T-helper 1 cell treated with Interleukin-12 subunit alpha and Interleukin-12 subunit beta and Interleukin-4 antibody, amounts not matched to agents 30 μg/mL and 1 μg/mL, for 36 hours (primary cell): ENCODE measurements around the gene DLG1.

ENCODE experiments used
- H3K27ac Mint-ChIP-seq: one replicate; pipeline ENCODE4 v1.8.0; 2021; ENCODE audit warnings: mild to moderate bottlenecking, mixed read lengths
- H3K27me3 Mint-ChIP-seq: one replicate; pipeline ENCODE4 v1.8.0; 2021; ENCODE audit warnings: low read depth, mixed read lengths
- H3K36me3 Mint-ChIP-seq: one replicate; pipeline ENCODE4 v1.8.0; 2021; ENCODE audit warnings: low read depth, mixed read lengths
- H3K4me1 Mint-ChIP-seq: one replicate; pipeline ENCODE4 v1.8.0; 2021; ENCODE audit warnings: low read depth, mixed read lengths
- H3K4me3 Mint-ChIP-seq: one replicate; pipeline ENCODE4 v1.8.0; 2021; ENCODE audit warnings: mild to moderate bottlenecking, moderate library complexity, mixed read lengths
- H3K9me3 Mint-ChIP-seq: one replicate; pipeline ENCODE4 v1.8.0; 2021; ENCODE audit warnings: mixed read lengths

The DLG1 gene

DNA sequence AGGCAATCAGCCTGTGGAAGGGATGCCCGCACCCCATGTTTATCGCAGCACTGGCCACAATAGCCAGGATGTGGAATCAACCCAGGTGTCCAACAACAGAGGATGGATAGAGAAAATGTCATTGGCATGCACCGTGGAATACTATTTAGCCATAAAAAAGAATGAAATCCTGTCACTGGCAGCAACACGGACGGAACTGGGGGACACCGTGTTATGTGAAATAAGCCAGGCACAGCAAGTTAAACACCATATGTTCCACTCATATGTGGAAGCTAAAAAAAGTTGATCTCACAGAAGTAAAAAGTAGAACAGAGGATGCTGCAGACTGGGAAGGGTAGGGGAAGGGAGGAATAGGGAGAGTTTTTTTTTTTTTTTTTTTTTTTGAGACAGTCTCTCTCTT is 284.4 kb downstream of the DLG1 start:
- Mint-ChIP-seq H3K4me3 (no peak overlapping the region), H3K27me3 (no peaks in the 10 kb centered on the region), H3K36me3 (no peaks in the 10 kb centered on the region), H3K9me3 (no peaks in the 10 kb centered on the region), H3K4me1 (no peaks in the 10 kb centered on the region), H3K27ac (no peak overlapping the region)

DNA sequence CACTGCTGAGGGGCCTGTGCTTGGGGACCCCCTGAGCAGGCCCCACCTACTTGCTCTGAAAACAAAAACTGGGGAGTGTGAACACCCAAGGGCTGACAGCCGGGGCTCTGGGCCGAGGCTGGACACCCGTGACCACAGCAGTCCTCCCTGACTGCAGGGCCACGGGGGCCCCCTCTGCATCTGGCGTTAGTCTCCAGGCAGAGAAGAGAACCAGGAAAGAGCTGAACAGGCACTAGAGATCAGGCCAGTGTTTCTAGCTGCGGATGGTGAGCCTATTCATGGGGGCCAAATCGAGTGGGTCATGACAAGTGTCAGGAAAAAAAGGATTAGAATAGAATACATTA is 285.9 kb downstream of the DLG1 start:
- no peaks in the 10 kb centered on the region for H3K4me1 Mint-ChIP-seq
- no peaks in the 10 kb centered on the region for H3K36me3 Mint-ChIP-seq
- H3K27ac Mint-ChIP-seq = no peak overlapping the region
- H3K4me3 Mint-ChIP-seq = no peak overlapping the region
- H3K27me3 Mint-ChIP-seq = no peaks in the 10 kb centered on the region
- no peaks in the 10 kb centered on the region for H3K9me3 Mint-ChIP-seq

DNA sequence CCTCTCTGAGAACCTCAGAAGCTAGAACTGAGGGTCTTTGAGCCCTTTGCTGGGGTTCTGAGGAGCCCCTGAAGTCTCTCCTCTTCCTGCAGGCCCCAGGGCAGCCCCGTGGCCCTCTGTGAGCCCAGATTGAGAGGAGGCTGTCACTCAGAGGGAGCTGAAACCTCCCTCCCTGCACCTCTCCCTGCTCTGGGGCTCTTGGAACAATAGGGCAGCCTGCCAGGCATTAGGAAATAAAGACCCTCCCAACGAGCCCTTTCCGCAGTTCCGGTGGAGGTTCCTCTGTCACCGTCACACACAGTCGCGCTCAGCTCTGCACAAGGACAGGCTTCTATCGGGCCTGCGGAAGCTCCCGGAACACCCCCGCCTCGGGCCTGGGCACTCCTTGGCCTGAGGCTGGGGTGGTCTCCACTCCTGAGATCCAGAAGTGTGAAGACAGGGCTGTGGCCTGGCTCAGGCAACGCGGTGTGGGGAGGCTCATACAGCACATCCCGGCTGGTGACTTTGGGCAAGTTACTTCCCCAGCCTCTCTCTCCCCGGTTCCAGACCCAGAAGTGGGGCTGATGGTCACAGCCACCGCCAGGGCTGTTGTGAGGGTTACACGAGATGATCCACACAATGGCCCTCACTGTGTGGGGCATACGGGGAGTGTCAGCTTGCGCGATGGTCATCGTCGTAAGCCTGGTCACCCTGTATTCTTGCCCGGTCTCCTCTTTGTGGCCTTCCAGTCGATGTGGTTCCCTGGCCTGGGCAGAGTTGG is 286.5 kb downstream of the DLG1 start:
- H3K4me1 Mint-ChIP-seq = no peaks in the 10 kb centered on the region
- H3K9me3 Mint-ChIP-seq = no peaks in the 10 kb centered on the region
- H3K27ac Mint-ChIP-seq = no peak overlapping the region
- no peaks in the 10 kb centered on the region for H3K36me3 Mint-ChIP-seq
- no peaks in the 10 kb centered on the region for H3K27me3 Mint-ChIP-seq
- H3K4me3 Mint-ChIP-seq = no peak overlapping the region

DNA sequence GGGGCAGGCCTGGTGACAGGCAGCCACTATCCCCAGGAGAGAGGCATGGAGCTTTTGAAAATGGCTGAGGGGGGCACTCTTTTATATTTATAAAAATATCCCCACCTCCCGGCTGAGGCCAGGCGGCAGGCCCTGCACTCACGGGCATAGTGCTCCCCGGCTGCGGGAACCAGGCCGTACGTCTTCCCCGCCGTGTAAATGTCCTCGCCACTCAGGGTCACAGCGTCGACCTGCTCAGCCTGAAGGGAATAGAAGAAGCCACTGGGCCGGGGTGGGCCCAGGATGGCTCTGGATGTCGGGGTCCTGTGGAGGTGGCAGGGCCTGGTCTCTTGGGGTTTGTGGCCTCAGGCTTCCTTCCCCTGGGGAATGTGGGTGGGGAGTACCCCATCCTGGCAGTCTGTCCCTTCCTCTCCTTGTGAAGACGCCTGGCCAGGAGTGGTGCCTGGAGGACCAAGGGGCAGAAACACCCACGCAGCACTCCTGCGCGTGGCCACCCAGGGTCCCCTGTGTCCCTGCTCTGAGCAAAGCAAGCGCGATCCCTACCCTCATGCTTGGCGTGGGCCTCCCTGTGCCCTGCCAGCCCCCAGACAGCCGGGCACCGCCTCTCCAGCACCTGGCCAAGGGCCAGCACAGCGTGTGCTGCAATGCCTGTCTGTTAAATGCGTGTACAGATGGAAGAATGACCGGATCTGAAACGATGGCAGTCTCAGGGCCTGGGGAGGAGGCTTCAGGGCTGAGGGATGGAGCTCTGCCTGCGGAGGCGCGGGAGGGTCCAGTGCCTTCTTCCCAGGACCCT is 287.7 kb downstream of the DLG1 start:
- H3K27ac Mint-ChIP-seq = no peak overlapping the region
- no peaks in the 10 kb centered on the region for H3K9me3 Mint-ChIP-seq
- no peaks in the 10 kb centered on the region for H3K4me1 Mint-ChIP-seq
- H3K27me3 Mint-ChIP-seq = no peaks in the 10 kb centered on the region
- H3K36me3 Mint-ChIP-seq = no peaks in the 10 kb centered on the region
- no peak overlapping the region for H3K4me3 Mint-ChIP-seq

DNA sequence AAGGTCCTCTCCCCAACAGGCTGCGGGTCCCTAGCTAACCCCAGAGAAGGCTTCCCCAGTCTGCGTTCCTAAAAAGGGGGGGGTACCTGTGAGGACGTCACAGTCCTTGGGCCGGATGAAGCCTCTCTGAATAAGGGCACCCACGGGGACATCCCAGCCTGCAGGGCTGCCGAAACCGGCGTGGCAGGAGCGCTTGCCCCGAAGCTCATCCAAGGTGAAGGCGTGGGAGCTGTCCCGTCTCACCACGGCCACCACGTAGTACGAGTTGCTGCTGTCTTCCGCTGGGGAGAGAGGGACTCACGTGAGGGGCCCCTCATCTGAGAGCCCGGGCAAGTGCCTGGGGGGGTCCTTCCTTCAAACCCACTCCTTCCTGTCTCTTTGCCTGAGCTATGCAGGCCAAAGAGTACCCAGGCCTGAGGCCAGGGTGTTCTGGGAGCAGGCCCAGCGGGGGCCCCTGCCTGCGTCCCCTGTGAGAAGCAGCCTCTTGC is 288.8 kb downstream of the DLG1 start:
- Mint-ChIP-seq H3K27ac (no peak overlapping the region), H3K4me1 (peaks cover 3% of the 10 kb centered on the region), H3K4me3 (no peak overlapping the region), H3K27me3 (peaks cover under 1% of the 10 kb centered on the region), H3K9me3 (no peaks in the 10 kb centered on the region), H3K36me3 (peaks cover 2% of the 10 kb centered on the region)

DNA sequence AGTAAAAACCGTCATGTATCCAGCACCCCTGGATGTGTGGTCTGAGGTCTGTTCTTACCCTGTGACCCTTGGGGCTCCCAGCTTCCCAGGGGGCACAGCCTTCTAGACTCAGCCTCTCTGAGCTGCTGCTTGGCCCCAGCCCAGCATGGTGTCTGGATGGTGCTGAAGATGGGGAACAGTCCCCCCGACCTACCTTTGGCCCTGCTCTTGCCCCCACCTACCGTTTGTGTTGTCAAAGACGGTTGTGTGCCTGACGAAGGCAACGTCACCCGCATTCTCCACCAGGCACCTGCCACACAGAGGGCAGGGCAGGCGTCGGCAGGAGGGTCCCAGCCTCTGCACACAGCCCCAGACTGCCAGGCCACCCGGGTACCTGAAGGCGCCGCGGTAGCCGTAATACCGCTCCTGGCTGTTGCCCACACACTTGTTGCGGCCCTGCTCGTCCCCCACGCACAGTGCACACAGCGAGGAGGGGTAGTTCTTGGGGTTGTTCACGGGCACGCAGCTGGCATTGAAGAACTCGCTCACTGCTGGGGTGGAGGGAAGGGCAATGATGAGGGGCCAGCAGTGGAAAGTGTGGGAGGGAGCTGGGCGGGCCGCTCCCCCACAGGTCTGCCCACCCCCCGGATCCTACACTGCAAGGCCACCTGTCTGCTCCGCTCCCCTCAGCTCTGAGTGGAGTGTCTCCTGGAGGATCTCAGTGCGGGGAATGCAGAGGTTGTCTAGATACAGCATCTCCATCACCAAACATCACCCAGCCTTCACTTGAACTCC is 289.8 kb downstream of the DLG1 start:
- Mint-ChIP-seq H3K27me3 (peaks cover 4% of the 10 kb centered on the region), H3K9me3 (no peaks in the 10 kb centered on the region), H3K4me1 (peaks cover 11% of the 10 kb centered on the region), H3K4me3 (no peak overlapping the region), H3K36me3 (peaks cover 2% of the 10 kb centered on the region), H3K27ac (no peak overlapping the region)

DNA sequence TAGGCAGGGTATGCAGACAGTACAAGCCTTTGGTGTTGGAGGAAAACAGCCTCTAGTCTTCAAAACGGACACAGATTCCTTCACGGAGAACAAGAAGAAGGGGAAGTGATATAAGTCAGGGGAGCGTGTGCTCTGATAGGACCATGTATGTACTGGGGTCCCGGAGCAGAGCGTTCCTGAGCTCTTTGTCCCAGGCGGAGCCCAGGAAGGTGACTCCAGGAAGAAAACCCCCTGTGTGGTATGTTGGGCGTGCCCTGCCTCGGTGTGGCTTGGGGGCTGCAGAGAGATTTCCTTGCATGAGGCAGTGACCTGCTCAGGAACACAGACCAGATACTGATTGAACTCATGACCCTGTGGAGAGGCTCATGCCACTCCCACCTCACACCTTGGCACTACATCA is 290.5 kb downstream of the DLG1 start:
- H3K27ac Mint-ChIP-seq = no peak overlapping the region
- H3K4me1 Mint-ChIP-seq = peaks cover 11% of the 10 kb centered on the region
- H3K4me3 Mint-ChIP-seq = no peak overlapping the region
- no peaks in the 10 kb centered on the region for H3K9me3 Mint-ChIP-seq
- peaks cover 2% of the 10 kb centered on the region for H3K36me3 Mint-ChIP-seq
- H3K27me3 Mint-ChIP-seq = peaks cover 4% of the 10 kb centered on the region

DNA sequence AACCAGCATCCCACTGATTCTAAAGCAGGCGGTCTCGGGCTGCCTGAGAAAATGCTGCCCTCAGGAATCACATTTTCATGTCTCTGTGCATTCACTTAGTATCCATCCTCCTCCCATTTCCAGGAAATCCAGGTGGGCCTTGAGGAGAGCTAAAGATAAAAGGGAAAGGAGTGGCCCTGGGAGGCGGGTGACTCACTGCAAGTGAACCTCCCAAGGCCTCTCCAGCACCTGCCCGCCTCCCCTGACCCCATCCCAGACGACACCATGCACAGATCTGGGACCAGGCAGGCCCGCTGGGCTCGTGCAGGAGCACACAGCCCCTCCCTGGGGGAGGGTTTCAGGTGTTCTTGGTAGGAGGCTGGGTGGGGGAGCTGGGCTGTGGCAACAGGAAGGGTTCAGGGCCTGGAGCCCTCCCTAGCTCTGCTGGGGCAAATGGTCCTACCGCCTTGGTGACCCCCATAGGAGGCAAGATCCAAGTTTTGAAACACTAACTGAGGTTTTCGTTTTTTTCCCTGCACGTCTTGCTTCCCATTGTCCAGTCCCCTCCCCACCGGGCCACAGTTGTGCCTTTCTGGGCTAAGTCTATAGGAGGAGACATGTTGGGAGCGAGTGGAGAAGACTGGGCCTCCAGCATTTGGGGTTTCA is 291.0 kb downstream of the DLG1 start:
- Mint-ChIP-seq H3K9me3 (no peaks in the 10 kb centered on the region), H3K27ac (no peak overlapping the region)

DNA sequence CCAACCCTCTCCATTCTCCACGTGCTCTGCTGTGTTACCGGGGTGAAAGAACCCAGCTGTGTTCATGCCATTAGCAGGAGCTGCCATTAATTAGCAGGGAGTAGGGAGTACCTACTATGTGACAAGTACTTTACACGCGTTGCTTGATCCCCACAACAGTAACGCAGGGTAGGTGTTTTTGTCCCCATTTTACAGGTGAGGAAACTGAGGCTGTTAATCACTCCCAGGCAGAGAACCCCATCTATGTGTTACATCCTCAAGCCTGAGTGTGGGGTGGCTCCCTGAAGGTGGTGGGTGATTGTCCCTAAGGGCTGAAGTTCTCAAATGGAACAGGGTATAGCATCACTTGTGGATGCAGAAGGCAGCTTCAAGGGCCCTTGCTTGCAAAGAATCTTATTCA is 291.6 kb downstream of the DLG1 start:
- Mint-ChIP-seq H3K9me3 (no peaks in the 10 kb centered on the region), H3K4me3 (no peak overlapping the region), H3K36me3 (peaks cover 2% of the 10 kb centered on the region), H3K27me3 (peaks cover 4% of the 10 kb centered on the region), H3K4me1 (peaks cover 11% of the 10 kb centered on the region), H3K27ac (no peak overlapping the region)

More for the DNA sequence above, 291.0 kb downstream of the DLG1 start:
- Mint-ChIP-seq H3K36me3 (peaks cover 2% of the 10 kb centered on the region), H3K27me3 (peaks cover 4% of the 10 kb centered on the region), H3K4me3 (no peak overlapping the region), H3K4me1 (peaks cover 11% of the 10 kb centered on the region)

DNA sequence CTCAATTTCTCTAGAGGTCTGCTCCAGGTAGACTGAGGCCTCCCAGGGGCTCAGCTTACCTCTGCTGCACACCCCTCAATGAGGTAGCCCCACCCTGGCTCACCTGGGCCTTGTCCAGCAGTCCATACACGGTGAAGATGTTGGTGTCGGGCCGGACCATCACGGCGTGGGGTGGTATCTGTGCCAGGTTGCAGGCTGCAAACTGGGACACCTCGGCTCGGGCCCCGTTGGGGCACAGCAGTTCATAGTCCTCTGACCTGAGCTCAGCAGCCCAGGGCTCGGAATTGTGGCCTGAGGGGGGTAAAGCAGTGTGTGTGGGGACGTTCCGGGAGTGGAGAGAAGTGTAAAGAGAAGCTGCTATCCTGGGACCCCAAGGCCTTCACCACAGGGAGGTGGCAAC is 292.0 kb downstream of the DLG1 start:
- H3K27ac Mint-ChIP-seq = no peak overlapping the region
- H3K9me3 Mint-ChIP-seq = no peaks in the 10 kb centered on the region
- H3K36me3 Mint-ChIP-seq = peaks cover 2% of the 10 kb centered on the region
- H3K4me1 Mint-ChIP-seq = peaks cover 11% of the 10 kb centered on the region
- H3K4me3 Mint-ChIP-seq = no peak overlapping the region
- H3K27me3 Mint-ChIP-seq = peaks cover 4% of the 10 kb centered on the region

DNA sequence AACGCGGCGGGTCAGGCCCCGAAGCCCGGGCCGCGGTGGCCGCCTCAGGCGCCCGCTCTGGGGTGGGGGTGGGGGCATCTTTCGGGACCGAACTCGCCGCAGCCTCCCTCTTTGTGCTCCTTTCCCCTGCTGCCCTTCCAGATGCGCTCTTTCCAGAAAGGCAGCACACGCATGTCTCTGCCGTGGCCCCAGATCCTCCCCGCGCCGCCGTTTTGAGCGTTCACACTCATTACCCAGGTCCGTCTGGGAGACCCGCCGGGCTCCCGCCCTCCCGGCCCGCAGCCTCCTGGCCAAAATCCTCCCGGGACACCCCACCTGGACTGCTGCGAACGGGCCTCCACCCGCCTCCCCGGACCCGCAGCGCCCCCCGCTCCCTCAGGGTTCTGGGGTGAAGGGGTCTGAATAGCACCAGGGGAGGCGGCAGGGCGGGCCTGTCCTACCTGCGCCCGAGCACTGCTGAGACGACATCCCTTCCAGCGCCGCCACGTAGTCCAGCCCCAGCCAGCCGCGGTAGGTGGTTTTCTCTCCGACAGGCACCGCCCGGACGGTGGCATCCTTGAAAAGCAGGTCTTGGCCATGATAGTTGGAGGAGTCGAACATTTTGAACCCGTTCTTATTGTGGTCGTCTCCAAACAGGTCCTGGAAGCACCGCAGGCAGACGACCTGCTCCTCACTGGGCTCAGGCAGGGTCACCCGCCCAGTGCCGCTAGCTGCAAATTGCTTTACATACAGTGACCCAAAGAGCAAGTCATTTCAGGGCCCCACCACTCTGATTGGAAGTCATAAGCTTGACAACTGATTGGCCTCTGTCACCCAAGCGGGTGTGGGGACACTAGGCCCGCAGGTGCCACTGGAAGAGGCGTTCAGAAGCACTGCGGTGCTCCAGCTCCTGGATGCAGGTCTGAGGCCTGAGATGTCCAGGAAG is 294.7 kb downstream of the DLG1 start:
- Mint-ChIP-seq H3K36me3 (peaks cover 2% of the 10 kb centered on the region), H3K4me1 (peaks cover 11% of the 10 kb centered on the region), H3K27me3 (peaks cover 4% of the 10 kb centered on the region), H3K4me3 (peak overlapping the region; percentile 87), H3K9me3 (no peaks in the 10 kb centered on the region), H3K27ac (peak overlapping the region; percentile 79)

DNA sequence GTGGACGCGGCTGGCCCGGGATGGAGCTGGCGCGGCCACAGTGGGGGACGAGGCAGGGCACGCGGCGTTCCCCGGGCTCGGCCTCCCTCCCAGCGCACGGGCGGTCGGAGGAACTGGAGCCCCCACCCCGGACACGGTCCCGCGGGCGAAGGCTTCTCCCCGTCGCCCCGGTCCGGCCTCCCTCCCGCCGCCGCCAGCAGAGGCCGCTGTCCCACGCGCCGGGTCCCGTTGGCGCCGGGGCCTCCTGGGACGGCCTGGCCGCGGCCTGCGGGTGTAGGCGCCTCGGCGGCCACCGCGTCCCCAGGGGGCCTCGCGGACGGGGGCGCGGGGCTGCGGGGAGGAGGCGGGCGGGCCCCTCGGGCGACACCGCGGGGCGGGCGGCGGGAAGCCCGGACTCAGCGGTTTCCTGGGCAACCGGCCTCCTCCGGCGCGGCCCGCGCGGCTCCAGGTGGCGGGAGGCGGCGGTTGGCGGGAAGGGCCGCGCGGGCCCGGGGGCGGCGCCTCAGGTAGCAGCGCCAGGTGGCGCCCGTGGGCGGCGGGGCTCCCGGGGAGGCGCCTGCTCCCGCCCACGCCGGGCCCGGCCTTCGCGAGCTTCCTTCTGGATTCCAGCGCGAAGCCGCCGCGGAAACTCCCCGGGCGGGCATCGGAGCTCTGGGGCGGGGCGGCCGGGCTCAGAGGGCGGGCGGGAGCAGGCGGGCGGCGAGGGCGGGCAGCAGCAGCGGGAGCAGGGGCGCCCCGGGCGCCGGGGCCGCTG is 295.5 kb downstream of the DLG1 start:
- Mint-ChIP-seq H3K4me1 (peaks cover 11% of the 10 kb centered on the region), H3K27ac (no peak overlapping the region), H3K36me3 (peaks cover 2% of the 10 kb centered on the region), H3K9me3 (no peaks in the 10 kb centered on the region), H3K4me3 (no peak overlapping the region), H3K27me3 (peaks cover 4% of the 10 kb centered on the region)
